Activated CD4-positive, alpha-beta T cell treated with anti-CD3 and anti-CD28 coated beads for 36 hours (primary cell): ENCODE measurements around the gene SYNDIG1. TPM values are rescaled to one million over a fixed set of nuclear protein-coding genes. Genes with fewer than 3 reads are reported as not detected.

ENCODE experiments used
- ATAC-seq: fragments of 200-7000 bp; cut with Tn5 transposase; one replicate; pipeline ENCODE4 v1.10.0; 2021; ENCODE audit warnings: mild to moderate bottlenecking, moderate library complexity
- CTCF ChIA-PET: fragments of 350-600 bp; sonication (Branson Sonifier 250); formaldehyde crosslinking; loops from one replicate; lab custom pipeline; 2021; ENCODE audit warnings: antibody characterized with exemption; lab: Charles Lee
- POLR2A ChIA-PET: fragments of 350-600 bp; sonication (Branson Sonifier 250); formaldehyde crosslinking; loops from one replicate; lab custom pipeline; 2021; ENCODE audit warnings: antibody characterized with exemption, inconsistent platforms; lab: Charles Lee
- DNase-seq: peaks from one replicate; pipeline ENCODE4 v3.0.0-alpha.2; 2020
- H3K27ac Mint-ChIP-seq: one replicate; pipeline ENCODE4 v1.8.0; 2021; ENCODE audit warnings: mixed read lengths
- H3K27me3 Mint-ChIP-seq: one replicate; pipeline ENCODE4 v1.8.0; 2021; ENCODE audit warnings: mixed read lengths
- H3K36me3 Mint-ChIP-seq: one replicate; pipeline ENCODE4 v1.8.0; 2021; ENCODE audit warnings: low read depth, mixed read lengths
- H3K4me1 Mint-ChIP-seq: one replicate; pipeline ENCODE4 v1.8.0; 2021; ENCODE audit warnings: mixed read lengths
- H3K4me3 Mint-ChIP-seq: one replicate; pipeline ENCODE4 v1.8.0; 2021; ENCODE audit warnings: mild to moderate bottlenecking, moderate library complexity, mixed read lengths
- H3K9me3 Mint-ChIP-seq: one replicate; pipeline ENCODE4 v1.8.0; 2021; ENCODE audit warnings: low read depth, mixed read lengths
- intact Hi-C, 2 experiments: fragments of 100-400 bp; cut with DNase I in 1 of 2; cut with micrococcal nuclease in 1 of 2; formaldehyde crosslinking; loops; one replicate each; pipeline versions ENCODE4 v1.14.2 to v1.15.1; 2022 to 2024; cut with DNase I, micrococcal nuclease
- total RNA-seq, 2 experiments: library from RNA; stranded (reverse); gene quantifications; one replicate each; pipeline ENCODE4 v1.2.3, GENCODE V29; 2021

Gene SYNDIG1
- total RNA-seq, 2 experiments from 2014 or later: not detected

- Mint-ChIP-seq H3K27ac (no peak overlapping the region), H3K4me3 (no peak overlapping the region), H3K36me3 (no peaks in the 10 kb centered on the region), H3K9me3 (no peaks in the 10 kb centered on the region), H3K4me1 (no peaks in the 10 kb centered on the region), H3K27me3 (no peaks in the 10 kb centered on the region)
- intact Hi-C loops: no loop called here
- ATAC-seq (no peak), DNase-seq (no peak)
- CTCF ChIA-PET: interaction anchor here (0.6 to 1.1 kb wide), 3 partner anchors 78 to 331 kb away, joined by 3 read pairs; no protein-coding TSS in a partner anchor
- POLR2A ChIA-PET: no interaction called here
Observed at GRCh38 chr20:24437196-24438082, 32.0 kb upstream of the SYNDIG1 start.

- Mint-ChIP-seq H3K27ac (no peak overlapping the region), H3K36me3 (no peaks in the 10 kb centered on the region), H3K4me3 (no peak overlapping the region), H3K9me3 (no peaks in the 10 kb centered on the region), H3K4me1 (no peaks in the 10 kb centered on the region), H3K27me3 (no peaks in the 10 kb centered on the region)
- ATAC-seq (no peak), DNase-seq (no peak)
- intact Hi-C loops: no loop called here
- ChIA-PET CTCF (no interaction called here), POLR2A (no interaction called here)
Observed at GRCh38 chr20:24438331-24438730, 31.1 kb upstream of the SYNDIG1 start.

GRCh38 chr20:24439737-24440387, 29.6 kb upstream of the SYNDIG1 start:
- Mint-ChIP-seq H3K36me3 (no peaks in the 10 kb centered on the region), H3K4me1 (no peaks in the 10 kb centered on the region), H3K27me3 (no peaks in the 10 kb centered on the region), H3K4me3 (no peak overlapping the region), H3K9me3 (no peaks in the 10 kb centered on the region), H3K27ac (no peak overlapping the region)
- intact Hi-C loops: no loop called here
- POLR2A ChIA-PET: no interaction called here
- DNase-seq: no peak
- no peak for ATAC-seq
- CTCF ChIA-PET: no interaction called here

- no peak overlapping the region for H3K27ac Mint-ChIP-seq
- no peak for ATAC-seq
- no peaks in the 10 kb centered on the region for H3K36me3 Mint-ChIP-seq
- H3K9me3 Mint-ChIP-seq: no peaks in the 10 kb centered on the region
- DNase-seq: no peak
- intact Hi-C loops: no loop called here
- H3K4me1 Mint-ChIP-seq: no peaks in the 10 kb centered on the region
- no peak overlapping the region for H3K4me3 Mint-ChIP-seq
- ChIA-PET CTCF (no interaction called here), POLR2A (no interaction called here)
- H3K27me3 Mint-ChIP-seq: no peaks in the 10 kb centered on the region
Observed at GRCh38 chr20:24441661-24442060, 27.8 kb upstream of the SYNDIG1 start.

GRCh38 chr20:24442909-24443308, 26.5 kb upstream of the SYNDIG1 start:
- CTCF ChIA-PET: interaction anchor here (0.7 kb wide), 1 partner anchor 512 kb away, joined by 3 read pairs; no protein-coding TSS in a partner anchor
- no peaks in the 10 kb centered on the region for H3K4me1 Mint-ChIP-seq
- no peak for ATAC-seq

GRCh38 chr20:24443436-24443835, 26.0 kb upstream of the SYNDIG1 start:
- no peaks in the 10 kb centered on the region for H3K36me3 Mint-ChIP-seq
- no peak overlapping the region for H3K4me3 Mint-ChIP-seq
- H3K9me3 Mint-ChIP-seq: no peaks in the 10 kb centered on the region
- CTCF ChIA-PET: interaction anchor here (0.6 kb wide), 1 partner anchor 221 kb away, joined by 3 read pairs; no protein-coding TSS in a partner anchor
- no peaks in the 10 kb centered on the region for H3K27me3 Mint-ChIP-seq
- no peak overlapping the region for H3K27ac Mint-ChIP-seq
- DNase-seq (no peak), ATAC-seq (no peak)
- H3K4me1 Mint-ChIP-seq: no peaks in the 10 kb centered on the region
- intact Hi-C loops: no loop called here
- POLR2A ChIA-PET: no interaction called here

More at GRCh38 chr20:24442909-24443308, 26.5 kb upstream of the SYNDIG1 start:
- intact Hi-C loops: no loop called here
- Mint-ChIP-seq H3K27me3 (no peaks in the 10 kb centered on the region), H3K4me3 (no peak overlapping the region), H3K9me3 (no peaks in the 10 kb centered on the region), H3K27ac (no peak overlapping the region), H3K36me3 (no peaks in the 10 kb centered on the region)
- no peak for DNase-seq
- POLR2A ChIA-PET: no interaction called here

GRCh38 chr20:24444526-24445190, 24.8 kb upstream of the SYNDIG1 start:
- H3K4me1 Mint-ChIP-seq: no peaks in the 10 kb centered on the region
- H3K27me3 Mint-ChIP-seq: no peaks in the 10 kb centered on the region
- no peaks in the 10 kb centered on the region for H3K36me3 Mint-ChIP-seq
- H3K4me3 Mint-ChIP-seq: no peak overlapping the region
- DNase-seq: no peak
- POLR2A ChIA-PET: no interaction called here
- CTCF ChIA-PET: interaction anchor here (1.0 kb wide), 1 partner anchor 21 kb away, joined by 3 read pairs; no protein-coding TSS in a partner anchor
- ATAC-seq: no peak
- H3K27ac Mint-ChIP-seq: no peak overlapping the region
- no peaks in the 10 kb centered on the region for H3K9me3 Mint-ChIP-seq
- intact Hi-C loops: no loop called here

GRCh38 chr20:24445510-24446170, 23.8 kb upstream of the SYNDIG1 start:
- ChIA-PET CTCF (interaction anchor here (1.0 kb wide), 1 partner anchor 22 kb away, joined by 3 read pairs; no protein-coding TSS in a partner anchor), POLR2A (no interaction called here)
- H3K27ac Mint-ChIP-seq: no peak overlapping the region
- H3K27me3 Mint-ChIP-seq: no peaks in the 10 kb centered on the region
- H3K36me3 Mint-ChIP-seq: no peaks in the 10 kb centered on the region
- H3K4me1 Mint-ChIP-seq: no peaks in the 10 kb centered on the region
- intact Hi-C loops: no loop called here
- no peak for ATAC-seq
- DNase-seq: no peak
- no peak overlapping the region for H3K4me3 Mint-ChIP-seq
- no peaks in the 10 kb centered on the region for H3K9me3 Mint-ChIP-seq

- DNase-seq: no peak
- H3K9me3 Mint-ChIP-seq: no peaks in the 10 kb centered on the region
- H3K27me3 Mint-ChIP-seq: no peaks in the 10 kb centered on the region
- H3K4me3 Mint-ChIP-seq: no peak overlapping the region
- intact Hi-C loops: no loop called here
- no peak overlapping the region for H3K27ac Mint-ChIP-seq
- CTCF ChIA-PET: no interaction called here
- POLR2A ChIA-PET: no interaction called here
- no peak for ATAC-seq
- H3K4me1 Mint-ChIP-seq: no peaks in the 10 kb centered on the region
- no peaks in the 10 kb centered on the region for H3K36me3 Mint-ChIP-seq
Observed at GRCh38 chr20:24446811-24447210, 22.6 kb upstream of the SYNDIG1 start.

GRCh38 chr20:24448170-24448569, 21.3 kb upstream of the SYNDIG1 start:
- H3K4me3 Mint-ChIP-seq: no peak overlapping the region
- no peak overlapping the region for H3K27ac Mint-ChIP-seq
- no peak for ATAC-seq
- POLR2A ChIA-PET: interaction anchor here (0.6 kb wide), 1 partner anchor 1595 kb away, joined by 3 read pairs; no protein-coding TSS in a partner anchor
- H3K36me3 Mint-ChIP-seq: no peaks in the 10 kb centered on the region
- intact Hi-C loops: no loop called here
- H3K9me3 Mint-ChIP-seq: no peaks in the 10 kb centered on the region
- H3K27me3 Mint-ChIP-seq: no peaks in the 10 kb centered on the region
- CTCF ChIA-PET: interaction anchor here (0.5 kb wide), 1 partner anchor 433 kb away, joined by 3 read pairs; no protein-coding TSS in a partner anchor
- no peaks in the 10 kb centered on the region for H3K4me1 Mint-ChIP-seq
- no peak for DNase-seq
